OCI-LY7 (cell line): ENCODE data around the gene EBPL.

Source experiments
- EZH2phosphoT487 ChIP-seq: fragments of 200-600 bp; sonication (generic); IDR thresholded peaks from 2 replicates; pipeline ENCODE4 v1.6.1; 2018; ENCODE audit warnings: low read depth, borderline replicate concordance, mild to moderate bottlenecking, mixed run types, antibody characterized with exemption, low read length, moderate library complexity, mixed read lengths
- TF ChIP-seq, protein P1 (sequence below): fragments of 200-600 bp; sonication (generic); conservative IDR thresholded peaks from 2 replicates; pipeline ENCODE4 v1.5.1; 2014; ENCODE audit warnings: mild to moderate bottlenecking, antibody characterized with exemption, low read length, moderate library complexity, mixed read lengths

DNA sequence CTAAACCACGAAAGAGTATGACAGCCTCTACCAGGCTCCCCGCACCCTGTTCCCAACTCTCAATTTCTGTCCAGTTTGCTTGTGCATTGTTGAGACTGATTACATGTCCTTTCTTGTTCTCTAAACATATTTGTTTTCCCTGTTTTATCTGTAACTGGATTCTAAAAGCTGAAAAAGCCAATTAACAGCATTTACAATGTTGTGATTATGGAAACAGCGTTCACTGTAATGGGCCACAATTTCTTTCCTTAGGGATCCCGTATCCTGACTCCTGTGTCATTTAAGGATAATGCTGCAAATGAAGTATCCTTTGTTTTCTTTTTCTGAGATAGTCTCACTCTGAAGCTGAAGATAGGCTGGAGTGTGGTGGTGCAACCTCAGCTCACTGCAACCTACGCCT, 20.5 kb downstream of the EBPL start:
- TF ChIP-seq, protein P1, sequence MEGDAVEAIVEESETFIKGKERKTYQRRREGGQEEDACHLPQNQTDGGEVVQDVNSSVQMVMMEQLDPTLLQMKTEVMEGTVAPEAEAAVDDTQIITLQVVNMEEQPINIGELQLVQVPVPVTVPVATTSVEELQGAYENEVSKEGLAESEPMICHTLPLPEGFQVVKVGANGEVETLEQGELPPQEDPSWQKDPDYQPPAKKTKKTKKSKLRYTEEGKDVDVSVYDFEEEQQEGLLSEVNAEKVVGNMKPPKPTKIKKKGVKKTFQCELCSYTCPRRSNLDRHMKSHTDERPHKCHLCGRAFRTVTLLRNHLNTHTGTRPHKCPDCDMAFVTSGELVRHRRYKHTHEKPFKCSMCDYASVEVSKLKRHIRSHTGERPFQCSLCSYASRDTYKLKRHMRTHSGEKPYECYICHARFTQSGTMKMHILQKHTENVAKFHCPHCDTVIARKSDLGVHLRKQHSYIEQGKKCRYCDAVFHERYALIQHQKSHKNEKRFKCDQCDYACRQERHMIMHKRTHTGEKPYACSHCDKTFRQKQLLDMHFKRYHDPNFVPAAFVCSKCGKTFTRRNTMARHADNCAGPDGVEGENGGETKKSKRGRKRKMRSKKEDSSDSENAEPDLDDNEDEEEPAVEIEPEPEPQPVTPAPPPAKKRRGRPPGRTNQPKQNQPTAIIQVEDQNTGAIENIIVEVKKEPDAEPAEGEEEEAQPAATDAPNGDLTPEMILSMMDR, result no peak
- no peak for TF ChIP-seq EZH2phosphoT487
